CD4-positive, alpha-beta T cell treated with Interleukin-1 beta for 1 hour (primary cell): ENCODE results near the gene IFFO2.

Experiments
- DNase-seq, 2 donors: peaks; one replicate each; pipeline ENCODE4 v3.0.0-alpha.2; 2020 to 2022

IFFO2 gene

GRCh38 chr1:18890706-18891425 is 65.6 kb downstream of the IFFO2 start:
- no peak for DNase-seq

GRCh38 chr1:18886003-18886335 is 70.5 kb downstream of the IFFO2 start:
- DNase-seq = no peak

GRCh38 chr1:18885311-18886002 is 71.0 kb downstream of the IFFO2 start:
- DNase-seq = no peak

GRCh38 chr1:18884727-18885126 is 71.7 kb downstream of the IFFO2 start:
- no peak for DNase-seq

- DNase-seq = no peak
These were observed 72.1 kb downstream of the IFFO2 start for GRCh38 chr1:18884419-18884717.

GRCh38 chr1:18883636-18884418 is 72.6 kb downstream of the IFFO2 start:
- peak; percentile 67 to 68 for DNase-seq

GRCh38 chr1:18883079-18883478 is 73.4 kb downstream of the IFFO2 start:
- no peak for DNase-seq

GRCh38 chr1:18882486-18882885 is 74.0 kb downstream of the IFFO2 start:
- no peak for DNase-seq

GRCh38 chr1:18881642-18882431 is 74.6 kb downstream of the IFFO2 start:
- DNase-seq = no peak

GRCh38 chr1:18881164-18881563 is 75.3 kb downstream of the IFFO2 start:
- no peak for DNase-seq

GRCh38 chr1:18880585-18880984 is 75.9 kb downstream of the IFFO2 start:
- DNase-seq = no peak

GRCh38 chr1:18879791-18880309 is 76.6 kb downstream of the IFFO2 start:
- no peak for DNase-seq

- DNase-seq = no peak
These were observed 77.2 kb downstream of the IFFO2 start for GRCh38 chr1:18879215-18879790.

- DNase-seq = no peak
These were observed 77.8 kb downstream of the IFFO2 start for GRCh38 chr1:18878538-18879214.

GRCh38 chr1:18877282-18877681 is 79.2 kb downstream of the IFFO2 start:
- DNase-seq = no peak

- DNase-seq = no peak
These were observed 80.3 kb downstream of the IFFO2 start for GRCh38 chr1:18876210-18876609.

- no peak for DNase-seq
These were observed 80.7 kb downstream of the IFFO2 start for GRCh38 chr1:18875796-18876128.

- DNase-seq = peak; percentile 61 to 67
These were observed 81.2 kb downstream of the IFFO2 start for GRCh38 chr1:18875107-18875795.

GRCh38 chr1:18874600-18874999 is 81.9 kb downstream of the IFFO2 start:
- DNase-seq = no peak

- DNase-seq = no peak
These were observed 82.4 kb downstream of the IFFO2 start for GRCh38 chr1:18874036-18874435.

- DNase-seq = no peak
These were observed 84.3 kb downstream of the IFFO2 start for GRCh38 chr1:18872071-18872611.
